ENCODE data around the gene PRPSAP2.
"Not testable (repeated sequence)": the region's sequence is repeated elsewhere in the genome, so short reads cannot be mapped to it uniquely, and the experiment has no call there.

The PRPSAP2 gene

GRCh38 chr17:18917506-18918032 is 59.6 kb downstream of the PRPSAP2 start:
- H3K4me3 ChIP-seq (ENCODE audit: low read depth, low read length), result no peak overlapping the region
- no peak for TF ChIP-seq CTCF (conservative IDR thresholded peaks at IDR 0.05; ENCODE audit: low read depth, low read length)
- DNase-seq (ENCODE audit: low read depth), result no peak

DNA sequence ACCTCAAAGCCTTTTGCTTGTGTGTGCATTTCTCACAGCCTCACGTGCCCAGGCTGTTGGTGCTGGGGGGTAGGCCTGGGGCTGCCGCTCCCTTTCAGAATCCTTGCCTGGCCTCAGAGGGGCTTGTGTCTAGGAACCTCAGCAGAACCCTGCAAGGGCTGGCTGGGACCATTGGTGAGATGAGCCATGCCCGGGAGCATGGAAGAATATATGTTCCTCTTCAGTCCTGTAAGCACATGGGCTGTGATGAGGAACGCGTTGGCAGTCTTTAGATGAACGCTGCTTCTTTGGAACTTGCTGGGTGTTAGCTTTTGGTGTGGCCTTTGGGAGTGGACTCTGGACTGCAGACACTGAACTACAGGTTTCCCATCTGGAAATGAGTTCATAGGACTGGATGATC is 62.0 kb downstream of the PRPSAP2 start:
- DNase-seq (ENCODE audit: low read depth), result no peak
- H3K4me3 ChIP-seq (ENCODE audit: low read depth, low read length), result no peak overlapping the region
- no peak for TF ChIP-seq CTCF (conservative IDR thresholded peaks at IDR 0.05; ENCODE audit: low read depth, low read length)

- H3K4me3 ChIP-seq (ENCODE audit: low read depth, low read length), result no peak overlapping the region
- no peak for TF ChIP-seq CTCF (conservative IDR thresholded peaks at IDR 0.05; ENCODE audit: low read depth, low read length)
- DNase-seq (ENCODE audit: low read depth), result peak; percentile 20
These were observed 63.0 kb downstream of the PRPSAP2 start for GRCh38 chr17:18920911-18921441.

- DNase-seq (ENCODE audit: low read depth), result no peak
- no peak overlapping the region for H3K4me3 ChIP-seq (ENCODE audit: low read depth, low read length)
- TF ChIP-seq CTCF (conservative IDR thresholded peaks at IDR 0.05; ENCODE audit: low read depth, low read length), result no peak
These were observed 63.6 kb downstream of the PRPSAP2 start for GRCh38 chr17:18921485-18921884.

- H3K4me3 ChIP-seq (ENCODE audit: low read depth, low read length), result no peak overlapping the region
- DNase-seq (ENCODE audit: low read depth), result peak; percentile 39
- TF ChIP-seq CTCF (conservative IDR thresholded peaks at IDR 0.05; ENCODE audit: low read depth, low read length), result no peak
These were observed 64.1 kb downstream of the PRPSAP2 start for GRCh38 chr17:18921912-18922451.

GRCh38 chr17:18922596-18922995 is 64.7 kb downstream of the PRPSAP2 start:
- not testable (repeated sequence) for DNase-seq (ENCODE audit: low read depth); H3K4me3 ChIP-seq (ENCODE audit: low read depth, low read length)

DNA sequence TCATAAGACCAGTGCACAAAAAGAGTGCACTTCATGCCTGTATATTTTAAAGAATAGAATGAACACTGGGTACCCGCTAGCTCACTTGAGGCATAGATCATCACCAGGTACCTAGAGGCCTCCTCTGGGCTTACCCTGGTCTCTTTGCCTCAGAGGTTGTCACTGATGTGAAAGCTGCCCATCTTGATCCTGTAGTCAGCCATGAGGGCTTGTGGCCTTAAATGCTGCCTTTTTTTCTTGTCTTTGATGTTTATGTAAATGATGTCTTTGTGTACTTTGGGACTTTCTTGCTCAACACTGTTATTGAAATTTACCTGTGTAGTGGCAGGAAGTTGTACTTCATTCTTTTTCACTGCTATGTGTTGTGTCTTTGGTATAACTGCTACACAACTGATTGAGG is 67.3 kb downstream of the PRPSAP2 start:
- TF ChIP-seq CTCF (conservative IDR thresholded peaks at IDR 0.05; ENCODE audit: low read depth, low read length), result no peak
- DNase-seq (ENCODE audit: low read depth), result no peak

More for the DNA sequence above, 67.3 kb downstream of the PRPSAP2 start:
- no peak overlapping the region for H3K4me3 ChIP-seq (ENCODE audit: low read depth, low read length)
